ENCODE results near the gene GATA2. TPM values are rescaled to one million over a fixed set of nuclear protein-coding genes. Genes with fewer than 3 reads are reported as not detected.
A peak's percentile ranks its signal among the peaks of the same experiment; 100 is the strongest.

GATA2 gene
- total RNA-seq, 1 donor from 2014 or later: 11.0 TPM

DNA sequence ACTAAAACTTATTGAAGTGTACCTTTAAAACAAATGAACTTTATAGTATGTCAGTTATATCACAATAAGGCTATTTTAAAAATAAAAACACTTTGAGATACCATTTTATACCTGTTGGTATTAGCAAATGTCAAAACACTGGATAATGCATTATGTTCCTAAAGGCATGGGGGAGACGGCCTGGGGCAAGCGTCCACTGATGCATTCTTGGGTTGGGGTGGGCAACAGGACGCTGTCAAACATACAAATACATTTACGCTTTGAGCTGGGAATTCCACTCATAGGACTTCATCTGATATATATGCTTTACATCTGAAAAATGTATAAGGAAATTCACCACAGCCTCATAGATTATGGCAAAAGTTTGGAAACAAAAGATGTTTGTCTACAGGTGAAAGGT is 7.6 kb upstream of the GATA2 start:
- TF ChIP-seq, protein P1, sequence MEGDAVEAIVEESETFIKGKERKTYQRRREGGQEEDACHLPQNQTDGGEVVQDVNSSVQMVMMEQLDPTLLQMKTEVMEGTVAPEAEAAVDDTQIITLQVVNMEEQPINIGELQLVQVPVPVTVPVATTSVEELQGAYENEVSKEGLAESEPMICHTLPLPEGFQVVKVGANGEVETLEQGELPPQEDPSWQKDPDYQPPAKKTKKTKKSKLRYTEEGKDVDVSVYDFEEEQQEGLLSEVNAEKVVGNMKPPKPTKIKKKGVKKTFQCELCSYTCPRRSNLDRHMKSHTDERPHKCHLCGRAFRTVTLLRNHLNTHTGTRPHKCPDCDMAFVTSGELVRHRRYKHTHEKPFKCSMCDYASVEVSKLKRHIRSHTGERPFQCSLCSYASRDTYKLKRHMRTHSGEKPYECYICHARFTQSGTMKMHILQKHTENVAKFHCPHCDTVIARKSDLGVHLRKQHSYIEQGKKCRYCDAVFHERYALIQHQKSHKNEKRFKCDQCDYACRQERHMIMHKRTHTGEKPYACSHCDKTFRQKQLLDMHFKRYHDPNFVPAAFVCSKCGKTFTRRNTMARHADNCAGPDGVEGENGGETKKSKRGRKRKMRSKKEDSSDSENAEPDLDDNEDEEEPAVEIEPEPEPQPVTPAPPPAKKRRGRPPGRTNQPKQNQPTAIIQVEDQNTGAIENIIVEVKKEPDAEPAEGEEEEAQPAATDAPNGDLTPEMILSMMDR (IDR thresholded peaks at IDR 0.05; ENCODE audit: borderline replicate concordance): no peak
- Histone ChIP-seq H3K36me3 (no peaks in the 10 kb centered on the region), H3K4me1 (peaks cover 20% of the 10 kb centered on the region), H3K27me3 (ENCODE audit: low read depth) (peaks cover 82% of the 10 kb centered on the region), H3K9me3 (replicated peaks) (no peaks in the 10 kb centered on the region), H3K4me3 (no peak overlapping the region), H3K27ac (replicated peaks) (no peak overlapping the region)
- intact Hi-C loops (cut with micrococcal nuclease): loop anchor here (10.0 kb wide), 1 partner anchor 84 kb away; no protein-coding TSS in a partner anchor
- no peak for DNase-seq

DNA sequence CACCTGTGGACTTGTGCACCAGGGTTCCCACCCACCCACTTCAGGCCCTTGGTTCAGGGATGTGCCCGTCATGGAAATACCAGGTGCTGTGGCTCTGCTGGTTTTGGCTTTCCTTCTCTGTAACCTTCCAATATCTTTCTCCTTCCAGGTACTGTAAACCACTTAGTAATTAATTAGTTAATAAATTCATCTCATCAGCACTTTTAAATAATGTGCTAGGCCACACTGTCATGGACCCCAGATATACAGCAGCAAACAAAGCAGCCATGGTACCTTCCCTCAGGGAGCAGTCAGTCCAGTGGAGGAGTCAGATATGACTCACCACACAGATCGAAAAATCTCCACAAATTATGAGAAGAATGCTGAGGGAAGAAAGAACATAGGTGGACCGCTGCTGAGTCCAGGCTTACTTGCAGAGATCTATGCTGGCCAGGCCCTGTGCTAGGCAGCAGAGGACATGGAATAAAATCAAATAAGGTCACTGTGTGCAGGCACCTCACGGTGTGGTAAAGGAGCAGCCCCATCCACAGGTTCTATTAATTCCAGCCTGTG is 6.8 kb upstream of the GATA2 start:
- Histone ChIP-seq H3K36me3 (no peaks in the 10 kb centered on the region), H3K4me1 (peaks cover 20% of the 10 kb centered on the region), H3K27ac (replicated peaks) (no peak overlapping the region), H3K27me3 (ENCODE audit: low read depth) (peaks cover 88% of the 10 kb centered on the region), H3K9me3 (replicated peaks) (no peaks in the 10 kb centered on the region), H3K4me3 (no peak overlapping the region)
- TF ChIP-seq, protein P1 (IDR thresholded peaks at IDR 0.05; ENCODE audit: borderline replicate concordance): no peak
- no peak for DNase-seq
- intact Hi-C loops (cut with micrococcal nuclease): loop anchor here (5.0 to 10.0 kb wide), 3 partner anchors 72 to 325 kb away; no protein-coding TSS in a partner anchor

DNA sequence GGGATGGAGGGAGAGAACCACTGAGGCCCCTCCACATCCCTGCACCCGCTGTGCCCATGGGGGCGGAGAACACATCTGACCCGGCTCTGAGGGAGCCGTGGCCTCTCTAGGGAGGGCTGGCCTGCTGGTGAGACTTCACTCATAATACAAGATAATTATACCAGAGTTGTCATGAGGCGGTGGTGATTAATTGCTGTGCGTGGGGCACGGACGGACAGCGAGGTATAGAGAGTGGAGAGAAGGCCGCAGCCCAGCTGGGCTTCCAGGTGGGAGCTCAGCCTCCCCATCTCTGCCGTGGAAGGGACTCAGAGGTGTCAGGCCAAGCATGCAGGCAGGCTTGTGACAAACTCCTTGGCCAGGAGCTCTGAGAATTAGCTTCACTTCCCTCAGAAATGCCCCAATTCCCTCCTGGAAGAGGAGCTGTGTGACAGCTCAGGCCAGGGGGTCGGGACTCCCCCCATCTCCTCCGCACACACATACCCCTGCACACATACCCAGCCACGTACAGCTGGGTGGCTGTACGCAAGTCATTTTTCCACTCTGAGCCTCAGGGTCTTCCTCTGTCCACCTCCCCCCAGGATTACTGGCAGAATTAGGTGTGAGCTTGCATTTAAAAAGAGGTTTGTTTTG is 6.0 kb upstream of the GATA2 start:
- H3K4me3 ChIP-seq: no peak overlapping the region
- peaks cover 96% of the 10 kb centered on the region for H3K27me3 ChIP-seq (ENCODE audit: low read depth)
- peaks cover 20% of the 10 kb centered on the region for H3K4me1 ChIP-seq
- no peaks in the 10 kb centered on the region for H3K9me3 ChIP-seq (replicated peaks)
- TF ChIP-seq, protein P1 (IDR thresholded peaks at IDR 0.05; ENCODE audit: borderline replicate concordance): no peak
- no peak for DNase-seq
- H3K27ac ChIP-seq (replicated peaks): no peak overlapping the region
- no peaks in the 10 kb centered on the region for H3K36me3 ChIP-seq
- intact Hi-C loops (cut with micrococcal nuclease): loop anchor here (5.0 to 10.0 kb wide), 2 partner anchors 72 to 324 kb away; no protein-coding TSS in a partner anchor

DNA sequence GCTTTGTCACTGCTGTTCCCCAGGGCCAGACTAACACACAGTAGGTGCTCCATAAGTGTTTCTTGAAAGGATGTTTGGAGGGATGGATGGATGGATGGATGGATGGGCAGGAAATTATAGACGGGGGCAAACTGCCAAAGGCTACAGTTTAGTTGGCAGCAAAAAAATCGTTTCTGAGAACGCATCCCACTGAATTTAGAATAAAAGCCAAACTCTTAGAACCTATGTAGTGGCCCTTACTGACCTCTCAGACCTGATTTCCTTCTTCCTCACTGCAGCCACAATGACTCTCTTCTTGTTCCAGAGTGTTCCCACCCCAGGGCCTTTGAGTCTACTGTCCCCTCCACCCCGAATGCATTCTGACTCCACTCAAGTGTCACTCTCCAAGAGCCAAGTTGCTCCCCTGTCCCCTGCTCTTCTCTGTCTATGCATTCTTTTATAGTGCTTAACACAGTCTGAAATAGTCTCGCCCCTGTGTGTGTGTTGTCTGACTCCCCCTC is 5.2 kb upstream of the GATA2 start:
- TF ChIP-seq, protein P1 (IDR thresholded peaks at IDR 0.05; ENCODE audit: borderline replicate concordance): no peak
- H3K36me3 ChIP-seq: no peaks in the 10 kb centered on the region
- no peak overlapping the region for H3K27ac ChIP-seq (replicated peaks)
- peak overlapping the region; percentile 70 for H3K4me3 ChIP-seq
- peaks cover 98% of the 10 kb centered on the region for H3K27me3 ChIP-seq (ENCODE audit: low read depth)
- DNase-seq: no peak
- intact Hi-C loops (cut with micrococcal nuclease): loop anchor here (5.0 to 10.0 kb wide), 2 partner anchors 71 to 323 kb away; no protein-coding TSS in a partner anchor
- peaks cover 23% of the 10 kb centered on the region for H3K4me1 ChIP-seq
- no peaks in the 10 kb centered on the region for H3K9me3 ChIP-seq (replicated peaks)

DNA sequence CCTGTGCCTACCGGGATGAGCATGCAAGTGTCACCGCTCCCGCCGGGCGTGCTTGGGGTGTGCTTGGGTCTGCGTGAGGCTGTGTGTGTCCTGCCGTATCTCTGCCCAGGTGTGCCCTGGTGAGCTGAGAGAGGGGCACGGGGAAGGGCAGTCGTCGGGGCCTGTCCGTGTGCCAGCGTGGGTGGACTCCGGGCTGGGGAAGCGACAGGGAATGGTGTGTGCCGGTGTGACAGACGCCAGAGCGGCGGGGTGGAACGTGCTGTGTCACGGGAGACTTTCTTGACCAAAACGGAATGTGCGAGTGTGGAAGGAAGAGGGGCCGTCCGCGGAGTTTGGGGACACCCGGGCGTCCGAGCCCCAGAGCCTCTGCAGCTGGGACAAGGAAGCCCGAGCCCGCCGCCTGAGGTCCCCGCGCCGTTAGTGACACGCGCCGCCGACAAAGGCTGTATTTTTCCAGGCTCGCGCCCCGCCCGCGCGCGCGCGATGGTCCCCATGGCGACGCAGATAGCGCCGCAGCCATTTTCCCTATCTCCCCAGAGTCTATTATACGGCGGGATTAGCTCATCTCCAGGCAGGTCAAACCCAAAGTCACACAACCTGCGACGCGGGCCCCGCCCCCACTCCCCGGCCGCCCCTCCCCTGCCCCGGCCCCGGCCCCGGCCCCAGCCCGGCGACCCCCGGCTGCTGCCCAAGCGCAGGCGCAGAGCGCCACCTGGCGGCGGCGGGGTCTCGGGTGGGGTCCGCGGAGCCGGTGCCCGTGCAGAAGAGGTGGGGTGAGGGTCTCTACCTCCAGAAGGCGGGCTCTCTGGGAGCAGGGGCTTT is 4.5 kb upstream of the GATA2 start:
- Histone ChIP-seq H3K4me1 (peaks cover 30% of the 10 kb centered on the region), H3K27ac (replicated peaks) (peak overlapping the region; percentile 33), H3K9me3 (replicated peaks) (no peaks in the 10 kb centered on the region), H3K4me3 (peak overlapping the region; percentile 70), H3K36me3 (no peaks in the 10 kb centered on the region), H3K27me3 (ENCODE audit: low read depth) (peaks cover 98% of the 10 kb centered on the region)
- DNase-seq: peak; percentile 65
- intact Hi-C loops (cut with micrococcal nuclease): loop anchor here (5.0 to 10.0 kb wide), 2 partner anchors 70 to 323 kb away; no protein-coding TSS in a partner anchor
- TF ChIP-seq, protein P1 (IDR thresholded peaks at IDR 0.05; ENCODE audit: borderline replicate concordance): peak; percentile 87
